Mesenchymal stem cell (in vitro differentiated cells and primary cell): ENCODE results near the gene COMMD9.

Experiments used
- DNase-seq: peaks from one replicate; pipeline ENCODE4 v3.0.0-alpha.2; 2013
- H2AFZ ChIP-seq: one replicate; pipeline ENCODE4 v1.6.1; 2013; ENCODE audit warnings: low read depth, mild to moderate bottlenecking, control low read depth, inconsistent platforms, low read length, moderate library complexity
- H2AK5ac ChIP-seq: 2 replicates; pipeline ENCODE4 v1.6.1; 2013; ENCODE audit warnings: low read length, moderate library complexity, mild to moderate bottlenecking, inconsistent platforms; ENCODE audit not compliant: severe bottlenecking
- H2BK120ac ChIP-seq: one replicate; pipeline ENCODE4 v1.6.1; 2013; ENCODE audit warnings: low read depth, mild to moderate bottlenecking, inconsistent platforms, low read length, moderate library complexity
- H2BK12ac ChIP-seq, 2 experiments: one replicate each; pipeline ENCODE4 v1.6.1; 2013; ENCODE audit warnings: inconsistent platforms in 2 of 2, low read length in 2 of 2, mild to moderate bottlenecking in 2 of 2, moderate library complexity in 2 of 2, control low read depth in 1 of 2
- H2BK15ac ChIP-seq: one replicate; pipeline ENCODE4 v1.6.1; 2013; ENCODE audit warnings: mild to moderate bottlenecking, low read depth, inconsistent platforms; ENCODE audit not compliant: poor library complexity, severe bottlenecking
- H2BK5ac ChIP-seq: 2 replicates; pipeline ENCODE4 v1.6.1; 2013; ENCODE audit warnings: low read depth, mild to moderate bottlenecking, low read length, control low read depth, inconsistent platforms; ENCODE audit not compliant: poor library complexity, severe bottlenecking
- H3K14ac ChIP-seq, 2 experiments: one replicate each; pipeline ENCODE4 v1.6.1; 2013; ENCODE audit warnings: inconsistent platforms in 2 of 2, low read length in 2 of 2, control low read depth in 1 of 2, mild to moderate bottlenecking in 1 of 2, moderate library complexity in 1 of 2
- H3K18ac ChIP-seq, 2 experiments: one replicate each; pipeline ENCODE4 v1.6.1; 2013; ENCODE audit warnings: inconsistent platforms in 2 of 2, low read length in 2 of 2, control low read depth in 1 of 2, low read depth in 1 of 2, mild to moderate bottlenecking in 1 of 2
- H3K23ac ChIP-seq, 2 experiments: one replicate each; pipeline ENCODE4 v1.6.1; 2013; ENCODE audit warnings: inconsistent platforms in 2 of 2, low read length in 2 of 2, mild to moderate bottlenecking in 2 of 2, moderate library complexity in 2 of 2, control low read depth in 1 of 2
- H3K27ac ChIP-seq: 2 replicates; pipeline ENCODE4 v1.5.1; 2013; ENCODE audit warnings: mild to moderate bottlenecking, moderate library complexity, low read length, control low read depth, inconsistent platforms; ENCODE audit not compliant: poor library complexity, severe bottlenecking
- H3K27me3 ChIP-seq, 2 experiments: 2 replicates each; pipeline versions ENCODE4 v1.6.1 to v1.7.0; 2013; ENCODE audit warnings: low read length in 2 of 2, mild to moderate bottlenecking in 2 of 2, moderate library complexity in 2 of 2, control low read depth in 1 of 2, inconsistent platforms in 1 of 2; ENCODE audit not compliant: control insufficient read depth in 1 of 2, insufficient read depth in 1 of 2
- H3K36me3 ChIP-seq, 2 experiments: 2 replicates each; pipeline versions ENCODE4 v1.6.1 to v1.7.0; 2013; ENCODE audit warnings: low read length in 2 of 2, control low read depth in 1 of 2, inconsistent platforms in 1 of 2, low read depth in 1 of 2, mild to moderate bottlenecking in 1 of 2; ENCODE audit not compliant: insufficient read depth in 2 of 2, control insufficient read depth in 1 of 2
- H3K4ac ChIP-seq, 2 experiments: one replicate each; pipeline ENCODE4 v1.6.1; 2013; ENCODE audit warnings: inconsistent platforms in 2 of 2, low read length in 2 of 2, mild to moderate bottlenecking in 2 of 2, moderate library complexity in 2 of 2, control low read depth in 1 of 2, low read depth in 1 of 2
- H3K4me1 ChIP-seq: 2 replicates; pipeline ENCODE4 v1.6.1; 2013; ENCODE audit warnings: low read depth, low read length, control low read depth; ENCODE audit not compliant: control insufficient read depth, insufficient read depth
- H3K4me2 ChIP-seq: 2 replicates; pipeline ENCODE4 v1.6.1; 2013; ENCODE audit warnings: low read length, mild to moderate bottlenecking, inconsistent platforms; ENCODE audit not compliant: poor library complexity, severe bottlenecking
- H3K4me3 ChIP-seq, 2 experiments: 2 replicates each; pipeline versions ENCODE4 v1.5.1 to v1.7.0; 2013; ENCODE audit warnings: low read length in 2 of 2, mild to moderate bottlenecking in 2 of 2, control low read depth in 1 of 2, low read depth in 1 of 2; ENCODE audit not compliant: insufficient read depth in 1 of 2
- H3K79me1 ChIP-seq: replicated peaks from 2 replicates; pipeline ENCODE4 v1.6.1; 2013; ENCODE audit warnings: mild to moderate bottlenecking, control low read depth, low read length, inconsistent platforms; ENCODE audit not compliant: poor library complexity, severe bottlenecking
- H3K9ac ChIP-seq: 2 replicates; pipeline ENCODE4 v1.7.0; 2013; ENCODE audit warnings: mild to moderate bottlenecking, low read length, moderate library complexity
- H3K9me3 ChIP-seq: 2 replicates; pipeline ENCODE4 v1.7.0; 2013; ENCODE audit warnings: mild to moderate bottlenecking, low read length; ENCODE audit not compliant: control insufficient read depth
- H4K8ac ChIP-seq: one replicate; pipeline ENCODE4 v1.6.1; 2013; ENCODE audit warnings: inconsistent platforms, mild to moderate bottlenecking, low read length, moderate library complexity
- H4K91ac ChIP-seq: one replicate; pipeline ENCODE4 v1.6.1; 2013; ENCODE audit warnings: mild to moderate bottlenecking, low read length, inconsistent platforms
- WGBS: methylation state at CpG from one replicate; pipeline ENCODE4 v1.1.7; 2013; ENCODE audit warnings: mixed read lengths; 5-methylcytosine and 5-hydroxymethylcytosine counted together

Gene COMMD9

GRCh38 chr11:36264011-36264972 is 24.9 kb downstream of the COMMD9 start:
- Histone ChIP-seq H4K91ac (no peak overlapping the region), H3K4ac (no peak overlapping the region), H3K9me3 (no peaks in the 10 kb centered on the region), H3K18ac (no peak overlapping the region), H3K23ac (no peak overlapping the region), H4K8ac (no peak overlapping the region), H2BK15ac (no peak overlapping the region), H2AFZ (no peak overlapping the region), H2BK120ac (no peak overlapping the region), H3K4me3 (no peak overlapping the region), H3K79me1 (no peaks in the 10 kb centered on the region), H3K4me1 (no peaks in the 10 kb centered on the region), H3K27ac (no peak overlapping the region), H2AK5ac (no peak overlapping the region), H3K14ac (no peak overlapping the region), H2BK12ac (no peak overlapping the region), H3K27me3 (peaks cover 5 to 42% of the 10 kb centered on the region in 2 experiments), H3K4me2 (no peak overlapping the region), H3K9ac (no peak overlapping the region), H3K36me3 (no peaks in the 10 kb centered on the region), H2BK5ac (no peak overlapping the region)
- 80% methylated on average over 9 of the region's 9 CpGs for WGBS
- DNase-seq: no peak

- Histone ChIP-seq H3K27me3 (peaks cover 5 to 54% of the 10 kb centered on the region in 2 experiments), H2BK12ac (no peak overlapping the region), H3K23ac (no peak overlapping the region), H2BK120ac (no peak overlapping the region), H3K4me2 (no peak overlapping the region), H4K91ac (no peak overlapping the region), H2BK15ac (no peak overlapping the region), H3K36me3 (no peaks in the 10 kb centered on the region), H3K79me1 (no peaks in the 10 kb centered on the region), H3K9me3 (peaks cover 4% of the 10 kb centered on the region), H2AFZ (no peak overlapping the region), H3K4ac (no peak overlapping the region), H3K4me3 (no peak overlapping the region), H3K18ac (no peak overlapping the region), H3K27ac (no peak overlapping the region), H2AK5ac (no peak overlapping the region), H2BK5ac (no peak overlapping the region), H3K9ac (no peak overlapping the region), H3K4me1 (peaks cover 13% of the 10 kb centered on the region), H3K14ac (no peak overlapping the region), H4K8ac (no peak overlapping the region)
- 67% methylated on average over 4 of the region's 4 CpGs for WGBS
- no peak for DNase-seq
Observed at GRCh38 chr11:36261094-36261493, 28.1 kb downstream of the COMMD9 start.

GRCh38 chr11:36258730-36259360 is 30.4 kb downstream of the COMMD9 start:
- no peak overlapping the region for H2BK12ac ChIP-seq
- DNase-seq: peak; percentile 76
- H4K8ac ChIP-seq: no peak overlapping the region
- peaks cover 6% of the 10 kb centered on the region for H3K9me3 ChIP-seq
- H3K79me1 ChIP-seq: no peaks in the 10 kb centered on the region
- H3K18ac ChIP-seq: no peak overlapping the region
- H3K36me3 ChIP-seq: no peaks in the 10 kb centered on the region
- H3K27ac ChIP-seq: no peak overlapping the region
- H3K4ac ChIP-seq: no peak overlapping the region
- H3K9ac ChIP-seq: peak overlapping the region; percentile 20
- peak overlapping the region in 1 of 2 experiments; percentile 11 for H3K4me3 ChIP-seq
- peak overlapping the region; percentile 15 for H2BK15ac ChIP-seq
- peaks cover 13% of the 10 kb centered on the region for H3K4me1 ChIP-seq
- H2BK5ac ChIP-seq: no peak overlapping the region
- no peak overlapping the region for H4K91ac ChIP-seq
- peak overlapping the region; percentile 75 for H2AK5ac ChIP-seq
- H3K4me2 ChIP-seq: no peak overlapping the region
- H2BK120ac ChIP-seq: no peak overlapping the region
- H3K27me3 ChIP-seq: peaks cover 3 to 44% of the 10 kb centered on the region in 2 experiments
- no peak overlapping the region for H3K23ac ChIP-seq
- H2AFZ ChIP-seq: no peak overlapping the region
- 41% methylated on average over 11 of the region's 12 CpGs for WGBS
- H3K14ac ChIP-seq: no peak overlapping the region

- H3K9me3 ChIP-seq: peaks cover 6% of the 10 kb centered on the region
- H3K9ac ChIP-seq: no peak overlapping the region
- no peak overlapping the region for H2AK5ac ChIP-seq
- no peak overlapping the region for H2BK15ac ChIP-seq
- no peak overlapping the region for H2BK12ac ChIP-seq
- H3K79me1 ChIP-seq: no peaks in the 10 kb centered on the region
- WGBS: 66% methylated on average over 5 of the region's 5 CpGs
- H4K8ac ChIP-seq: no peak overlapping the region
- peaks cover 0 to 30% of the 10 kb centered on the region in 2 experiments for H3K27me3 ChIP-seq
- no peak overlapping the region for H3K4me2 ChIP-seq
- H2AFZ ChIP-seq: no peak overlapping the region
- H3K4ac ChIP-seq: no peak overlapping the region
- peaks cover 13% of the 10 kb centered on the region for H3K4me1 ChIP-seq
- H3K23ac ChIP-seq: no peak overlapping the region
- H4K91ac ChIP-seq: no peak overlapping the region
- H3K14ac ChIP-seq: no peak overlapping the region
- H3K36me3 ChIP-seq: no peaks in the 10 kb centered on the region
- no peak overlapping the region for H2BK5ac ChIP-seq
- no peak overlapping the region for H2BK120ac ChIP-seq
- DNase-seq: peak; percentile 63
- H3K27ac ChIP-seq: no peak overlapping the region
- H3K4me3 ChIP-seq: no peak overlapping the region
- H3K18ac ChIP-seq: no peak overlapping the region
Observed at GRCh38 chr11:36257351-36257750, 31.9 kb downstream of the COMMD9 start.
